Activated naive CD8-positive, alpha-beta T cell treated with anti-CD3 and anti-CD28 coated beads, Interleukin-2, amount 50 U/mL, for 16 hours (primary cell): Measurements from ENCODE around the gene DACT1.

ENCODE experiments used
- DNase-seq: peaks from one replicate; pipeline ENCODE4 v3.0.0-alpha.2; 2020; ENCODE audit warnings: low read depth, low spot score

DACT1 gene

DNA sequence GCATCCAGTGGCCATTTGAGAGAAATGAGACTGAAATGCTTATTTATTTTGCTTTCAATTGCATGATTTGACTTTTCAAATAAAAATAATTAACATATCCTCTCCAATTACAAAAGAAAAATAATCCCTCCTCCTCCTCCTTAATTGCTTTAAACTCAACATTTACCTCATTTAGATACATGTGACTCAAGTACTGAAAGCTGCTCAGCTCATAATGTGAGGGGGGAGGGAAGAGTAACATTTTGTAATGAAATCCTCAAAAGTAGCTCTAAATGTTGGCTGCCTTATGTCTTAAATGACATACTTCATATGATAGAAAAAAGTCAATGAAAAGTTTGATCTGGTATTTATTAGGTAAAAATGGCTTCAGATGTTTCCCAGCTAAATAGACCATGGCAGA lies 29.0 kb downstream of the DACT1 start:
- DNase-seq, result no peak

DNA sequence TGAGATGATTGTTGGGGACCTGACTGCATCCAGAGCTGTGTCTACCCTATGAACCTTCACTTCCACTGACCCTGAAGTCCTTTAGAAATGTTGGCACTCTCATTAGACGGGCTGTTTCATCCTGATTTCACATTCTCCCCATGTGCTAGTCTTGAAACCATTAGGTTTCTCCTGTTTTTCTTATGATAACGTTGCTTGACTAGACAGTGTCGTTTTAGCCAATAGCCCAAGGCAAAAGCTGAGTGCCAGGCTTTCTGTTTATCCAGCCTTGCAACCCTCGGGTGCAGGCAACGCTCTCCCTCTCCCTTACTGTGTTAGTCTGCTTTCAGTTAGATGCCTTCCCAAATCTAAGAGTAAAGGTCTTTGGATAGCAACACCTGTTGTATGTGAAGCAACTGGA lies 30.1 kb downstream of the DACT1 start:
- no peak for DNase-seq

DNA sequence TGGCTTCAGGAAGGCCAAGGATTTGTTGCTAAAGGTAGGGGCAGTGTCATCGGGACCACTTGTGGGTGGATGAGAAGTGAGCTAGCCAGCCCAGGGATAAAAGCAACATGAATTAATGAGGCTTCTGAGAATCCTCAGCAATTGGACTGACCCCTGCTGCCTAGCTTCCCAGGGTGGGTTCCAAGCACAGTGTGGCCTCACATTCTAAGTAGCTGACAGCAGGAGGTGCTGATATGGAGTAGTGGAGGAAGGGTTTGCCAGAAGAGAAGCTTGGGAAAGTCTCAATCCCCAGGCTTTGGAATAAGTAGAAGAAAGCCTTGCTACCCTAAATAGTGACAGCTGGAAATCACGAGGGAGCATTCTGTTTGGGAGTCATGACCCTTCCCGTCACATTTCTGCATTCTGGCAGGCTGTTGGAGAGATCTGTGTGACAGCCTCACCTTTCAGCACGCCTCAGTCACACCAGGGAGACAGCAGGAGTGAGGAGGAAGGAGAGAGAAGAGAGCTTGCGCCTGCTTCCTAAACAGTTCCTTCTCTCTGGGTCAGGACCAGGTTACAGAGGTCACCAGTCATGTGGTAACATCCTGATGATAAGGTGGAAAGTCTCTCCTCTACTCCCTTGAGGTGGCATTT lies 31.2 kb downstream of the DACT1 start:
- DNase-seq, result no peak

DNA sequence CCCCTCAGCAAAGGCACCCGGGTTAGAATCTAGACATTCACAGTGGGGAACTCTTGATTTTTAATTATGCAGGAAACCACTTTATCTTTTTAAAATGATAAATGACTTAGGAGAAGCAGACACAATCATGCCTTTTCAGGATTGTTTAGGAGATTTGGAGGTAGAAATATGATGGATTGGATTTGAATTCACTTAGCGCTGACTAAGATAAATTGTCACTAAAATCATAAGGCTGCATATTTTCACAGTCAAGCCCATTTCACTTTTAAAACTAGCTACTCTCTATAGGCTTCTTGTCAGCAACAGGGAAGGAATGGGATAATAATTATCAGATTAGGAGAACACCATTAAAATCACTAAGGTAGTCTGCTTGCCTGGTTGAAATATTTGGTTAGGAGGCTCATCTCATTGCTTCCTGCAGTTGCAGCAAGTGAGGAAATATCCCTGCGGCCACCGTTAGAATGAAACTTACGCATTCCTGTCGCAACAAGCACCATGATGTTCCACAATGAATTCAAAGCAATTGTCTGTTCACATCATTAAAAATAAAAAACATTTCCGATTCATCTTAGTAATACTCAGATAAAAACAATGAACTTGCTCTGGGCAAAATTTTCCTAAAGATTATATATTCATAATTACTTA lies 31.9 kb downstream of the DACT1 start:
- DNase-seq, result no peak

DNA sequence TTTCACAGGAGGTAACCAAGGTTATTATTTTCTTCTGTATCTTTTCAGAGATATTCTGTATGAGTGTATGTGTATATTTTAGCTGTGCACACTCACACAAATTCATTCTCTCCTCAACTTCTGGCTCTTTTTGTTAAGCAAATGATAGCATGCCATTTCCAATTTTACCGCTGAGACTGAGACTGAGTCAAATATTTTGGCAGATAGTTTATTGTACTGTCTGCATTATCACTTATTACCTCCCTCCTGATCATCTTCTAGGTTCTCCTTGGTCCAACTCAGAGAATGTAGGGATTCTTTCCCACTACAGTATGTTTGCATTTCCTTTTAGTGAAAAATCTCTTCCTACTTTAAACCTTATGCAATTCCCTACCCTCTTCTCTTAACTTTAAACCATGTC lies 33.3 kb downstream of the DACT1 start:
- DNase-seq, result no peak

DNA sequence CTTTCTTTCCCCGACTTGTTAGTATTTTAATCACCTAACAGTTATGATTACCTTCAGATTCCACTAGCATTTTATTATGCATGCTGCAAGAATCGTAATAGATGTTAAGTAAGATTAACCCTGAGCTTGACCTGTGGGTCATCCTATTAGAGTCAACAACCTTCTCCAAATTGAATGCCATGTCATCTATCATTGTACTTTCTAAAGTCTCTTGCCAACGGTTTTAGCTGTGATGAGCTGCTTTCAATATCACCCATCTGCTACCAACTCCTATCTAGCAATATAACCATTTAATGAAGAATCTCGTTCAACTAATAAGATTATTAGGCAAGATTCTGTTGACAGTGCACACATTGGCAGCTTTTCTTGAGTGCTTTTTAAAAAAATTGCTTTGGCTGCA lies 33.7 kb downstream of the DACT1 start:
- DNase-seq, result no peak

DNA sequence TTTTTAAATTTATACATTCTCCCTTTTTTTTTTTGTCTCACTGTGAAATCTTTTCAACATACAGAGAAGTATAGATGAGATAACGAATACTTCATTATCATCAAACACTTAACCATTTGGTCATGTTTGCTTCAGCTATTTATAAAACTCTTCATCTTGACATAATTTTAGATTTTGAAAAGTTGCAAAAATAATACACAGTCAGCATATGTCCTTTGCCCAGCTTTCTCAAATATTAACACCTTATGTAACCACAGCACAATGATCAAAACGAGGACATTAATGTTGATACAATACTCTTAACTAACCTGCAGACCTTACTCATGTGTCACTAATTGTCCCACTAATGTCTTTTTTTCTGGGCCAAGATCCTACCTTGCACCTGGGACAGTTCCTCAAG lies 36.0 kb downstream of the DACT1 start:
- DNase-seq, result no peak

DNA sequence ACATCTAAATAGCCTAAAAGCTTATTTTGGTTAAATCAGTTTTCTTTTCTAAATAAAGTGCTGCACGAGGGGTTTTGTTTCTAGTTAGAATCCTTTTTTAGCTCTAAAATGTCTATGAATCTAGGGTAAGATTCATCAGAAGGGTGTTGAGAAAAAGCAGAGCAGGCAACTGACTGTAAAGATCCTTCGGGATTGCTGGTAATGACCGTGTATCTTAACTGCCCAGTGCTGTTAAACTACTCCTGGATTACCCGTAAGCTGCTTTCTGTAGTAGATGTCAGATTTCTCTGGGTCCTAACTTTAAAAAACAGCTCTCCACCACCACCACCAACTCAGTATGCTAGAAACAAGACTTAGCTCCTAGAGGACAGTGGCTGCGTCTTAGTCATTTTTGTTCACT lies 39.2 kb downstream of the DACT1 start:
- DNase-seq, result no peak

DNA sequence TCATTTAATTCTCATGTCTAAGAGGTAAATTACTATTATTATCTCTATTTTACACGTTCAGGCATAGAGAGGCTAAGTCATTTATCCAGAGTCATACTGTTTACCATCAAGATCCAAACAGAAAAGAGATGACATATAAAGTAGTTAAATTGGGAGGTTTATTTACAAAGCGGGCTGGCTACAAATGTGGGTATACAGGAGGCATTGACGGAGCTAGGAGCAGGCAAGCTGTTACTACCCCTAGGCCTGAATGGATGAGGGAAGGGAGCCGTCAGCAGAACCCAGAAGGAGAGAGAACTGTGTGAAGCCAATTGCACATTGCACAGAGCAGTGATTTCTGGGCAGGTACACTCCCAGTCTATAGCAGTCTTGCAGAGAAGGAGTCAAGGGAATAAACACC lies 39.8 kb downstream of the DACT1 start:
- DNase-seq, result no peak

DNA sequence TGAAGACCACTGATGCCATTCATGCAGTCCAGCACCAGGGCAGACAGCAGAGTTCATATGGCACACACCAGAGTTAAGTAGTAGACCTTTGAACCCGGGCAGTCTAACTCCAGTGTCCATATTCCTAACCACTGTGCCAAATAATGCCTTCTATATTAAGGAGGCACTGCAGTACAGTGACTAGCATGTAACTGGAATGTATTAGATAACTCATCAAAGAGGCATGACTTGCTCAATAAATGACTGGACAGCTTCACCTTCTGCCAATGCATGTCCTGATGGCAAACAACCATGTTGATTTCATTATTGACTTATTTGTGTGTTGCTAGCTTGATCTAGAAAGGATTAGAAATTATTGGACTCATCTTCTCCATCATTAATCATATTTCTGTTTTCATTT lies 40.2 kb downstream of the DACT1 start:
- no peak for DNase-seq

DNA sequence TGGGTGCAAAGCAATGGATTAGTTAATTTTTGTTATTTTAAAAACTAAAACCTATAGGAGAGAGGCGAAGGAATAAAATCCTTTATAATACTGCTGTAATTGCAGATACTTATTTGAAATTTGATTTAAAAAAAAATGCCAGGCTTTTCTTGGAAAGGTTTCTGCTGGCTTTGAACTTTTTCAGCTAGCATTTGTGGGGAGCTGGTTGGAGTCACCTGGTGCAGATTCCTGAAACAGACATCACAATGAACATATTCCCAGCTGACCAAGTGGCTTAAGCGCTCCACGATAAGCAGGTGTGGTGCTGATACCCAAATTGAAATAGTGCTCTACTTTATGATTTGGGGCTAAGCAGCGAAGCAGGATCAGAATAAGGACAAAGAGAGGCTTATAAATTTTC lies 42.9 kb downstream of the DACT1 start:
- no peak for DNase-seq

DNA sequence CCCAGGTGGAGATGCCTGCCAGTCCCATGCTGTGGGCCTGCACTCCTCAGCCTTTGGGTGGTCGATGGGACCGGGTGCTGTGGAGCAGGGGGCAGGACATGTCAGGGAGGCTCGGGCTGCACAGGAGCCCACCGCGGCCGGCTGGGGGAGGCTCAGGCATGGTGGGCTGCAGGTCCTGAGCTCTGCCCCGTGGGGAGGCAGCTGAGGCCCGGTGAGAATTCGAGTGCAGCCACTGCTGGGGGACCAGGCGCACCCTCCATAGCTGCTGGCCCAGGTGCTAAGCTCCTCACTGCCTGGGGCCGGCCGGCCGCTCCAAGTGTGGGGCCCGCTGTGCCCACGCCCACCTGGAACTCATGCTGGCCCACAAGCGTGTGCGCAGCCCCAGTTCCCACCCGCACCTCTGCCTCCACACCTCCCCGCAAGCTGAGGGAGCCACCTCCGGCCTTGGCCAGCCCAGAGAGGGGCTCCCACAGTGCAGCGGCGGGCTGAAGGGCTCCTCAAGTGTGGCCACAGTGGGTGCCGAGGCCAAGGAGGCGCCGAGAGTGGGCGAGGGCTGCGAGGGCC lies 49.6 kb downstream of the DACT1 start:
- DNase-seq, result no peak

DNA sequence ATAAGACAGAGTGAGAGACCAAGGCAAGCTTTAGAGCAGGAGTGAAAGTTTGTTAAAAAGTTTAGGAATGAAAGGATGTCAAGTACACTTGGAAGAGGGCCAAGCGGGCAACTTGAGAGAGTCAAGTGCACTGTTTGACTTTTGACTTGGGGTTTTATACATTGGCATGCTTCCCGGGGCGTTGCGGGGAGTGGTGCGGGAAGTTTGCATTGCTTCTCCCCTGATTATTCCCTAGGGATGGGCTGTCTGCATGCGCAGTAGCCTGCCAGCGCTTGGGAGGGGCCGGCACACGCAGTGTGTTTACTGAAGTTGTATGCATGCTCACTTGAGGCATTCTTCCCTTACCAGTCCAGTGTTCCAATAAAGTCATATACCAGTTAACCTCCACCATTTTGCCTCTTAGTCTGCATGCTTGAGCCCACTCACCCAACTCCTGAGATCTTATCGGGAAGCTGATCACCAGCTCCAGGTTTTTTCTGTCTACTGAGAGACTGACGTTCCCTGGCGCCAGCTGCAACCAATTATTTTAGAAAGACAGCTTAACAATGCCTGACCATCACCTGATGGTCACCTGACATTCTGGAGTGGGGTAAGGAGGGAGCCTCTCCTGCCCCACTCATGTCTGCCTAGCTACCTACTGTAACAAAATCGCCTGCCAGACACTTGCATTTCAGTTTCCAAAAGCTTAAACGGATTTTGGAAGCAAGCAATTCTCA lies 53.2 kb downstream of the DACT1 start:
- no peak for DNase-seq

DNA sequence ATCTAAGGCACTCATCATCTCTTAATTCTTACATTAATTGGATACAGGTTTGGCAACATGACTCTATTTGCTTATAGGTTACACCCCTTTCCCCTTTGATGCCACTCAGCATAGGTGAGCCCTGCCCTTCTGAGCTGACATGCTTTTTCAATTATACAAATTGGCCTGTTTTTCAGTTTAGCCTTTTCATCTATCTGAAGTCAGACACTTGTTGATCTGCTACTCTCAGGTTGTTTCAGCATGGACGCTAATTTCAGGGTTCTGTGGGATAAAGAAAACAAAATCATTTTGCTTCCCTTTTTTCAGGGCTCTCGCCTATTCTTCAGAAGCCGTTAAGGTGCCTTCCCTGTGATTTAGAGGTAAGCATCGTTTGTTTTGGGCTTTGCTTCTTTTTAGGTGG lies 55.3 kb downstream of the DACT1 start:
- no peak for DNase-seq

DNA sequence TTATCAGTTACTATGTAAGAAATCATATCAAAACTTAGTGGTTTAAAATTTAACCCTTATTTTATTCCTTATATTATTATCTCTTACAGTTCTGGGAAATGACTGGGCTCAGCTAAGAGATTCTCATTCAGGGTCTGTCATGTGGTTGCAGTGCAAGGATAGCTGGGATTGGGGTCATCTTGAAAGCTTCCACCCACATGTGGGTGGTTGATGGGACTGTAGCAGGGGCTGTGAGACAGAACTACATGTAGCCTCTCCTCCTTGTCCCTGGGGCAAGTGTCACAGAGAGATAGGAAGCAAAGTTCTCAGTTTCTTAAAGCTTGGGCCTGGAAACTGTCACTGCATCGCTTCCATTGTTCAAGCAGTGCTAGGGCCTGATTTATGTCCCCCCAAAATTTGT lies 57.8 kb downstream of the DACT1 start:
- DNase-seq, result no peak

DNA sequence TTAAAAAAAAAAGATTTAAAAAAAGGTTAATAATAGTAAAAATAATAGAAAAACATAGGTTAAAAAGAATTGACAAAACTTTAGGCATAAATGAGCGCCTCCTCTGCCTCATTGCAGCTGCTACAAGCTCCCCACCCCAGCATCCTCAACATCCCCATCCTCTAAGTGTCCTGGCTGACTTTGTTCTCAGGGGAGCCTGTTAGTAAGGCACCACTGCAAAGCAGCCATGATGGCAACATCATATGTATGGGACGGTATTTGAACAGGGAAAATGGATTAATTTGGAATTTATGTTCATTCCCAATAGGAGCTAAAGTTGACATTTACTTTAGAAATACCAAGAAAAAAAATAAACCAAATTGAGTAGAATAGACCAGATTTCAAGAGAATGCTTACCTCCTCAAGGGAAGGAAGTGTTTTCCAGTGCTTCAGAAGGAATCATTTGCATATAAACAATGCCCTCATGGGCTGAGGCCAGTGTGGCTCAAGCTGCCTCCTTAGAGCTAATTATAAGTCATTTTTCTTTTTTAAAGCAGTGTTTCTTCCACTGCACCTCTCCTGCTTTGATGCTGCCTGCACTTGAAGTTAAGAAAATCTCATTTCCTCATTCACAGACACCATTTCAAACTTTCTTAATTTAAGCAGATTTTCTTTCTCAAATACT lies 59.6 kb downstream of the DACT1 start:
- DNase-seq, result no peak
